ENCODE measurements around the gene TMEM89. TPM values are rescaled to one million over a fixed set of nuclear protein-coding genes. Genes with fewer than 3 reads are reported as not detected.

Gene TMEM89
- total RNA-seq, 2 donors from 2014 or later: not detected

- no peak for DNase-seq (ENCODE audit: low spot score)
- Histone ChIP-seq H3K4me1 (peaks cover 0 to 20% of the 10 kb centered on the region in 2 donors), H3K9me3 (no peaks in the 10 kb centered on the region), H3K27ac (peak overlapping the region; percentile 68 to 70), H3K4me3 (peak overlapping the region; percentile 46 to 69), H3K27me3 (no peaks in the 10 kb centered on the region), H3K36me3 (no peaks in the 10 kb centered on the region)
- TF ChIP-seq CTCF (IDR thresholded peaks at IDR 0.05): no peak
Measured at GRCh38 chr3:48655606-48656005, 34.0 kb upstream of the TMEM89 start.

GRCh38 chr3:48655063-48655462 is 33.5 kb upstream of the TMEM89 start:
- Histone ChIP-seq H3K4me1 (peaks cover 0 to 20% of the 10 kb centered on the region in 2 donors), H3K36me3 (no peaks in the 10 kb centered on the region), H3K4me3 (no peak overlapping the region), H3K9me3 (no peaks in the 10 kb centered on the region), H3K27me3 (no peaks in the 10 kb centered on the region), H3K27ac (no peak overlapping the region)
- DNase-seq (ENCODE audit: low spot score): no peak
- no peak for TF ChIP-seq CTCF (IDR thresholded peaks at IDR 0.05)

GRCh38 chr3:48652923-48653715 is 31.6 kb upstream of the TMEM89 start:
- no peaks in the 10 kb centered on the region for H3K27me3 ChIP-seq
- no peaks in the 10 kb centered on the region for H3K9me3 ChIP-seq
- no peak overlapping the region for H3K27ac ChIP-seq
- H3K36me3 ChIP-seq: no peaks in the 10 kb centered on the region
- no peak for DNase-seq (ENCODE audit: low spot score)
- peaks cover 0 to 20% of the 10 kb centered on the region in 2 donors for H3K4me1 ChIP-seq
- H3K4me3 ChIP-seq: no peak overlapping the region
- no peak for TF ChIP-seq CTCF (IDR thresholded peaks at IDR 0.05)

GRCh38 chr3:48651771-48652170 is 30.2 kb upstream of the TMEM89 start:
- Histone ChIP-seq H3K36me3 (no peaks in the 10 kb centered on the region), H3K4me1 (peaks cover 0 to 15% of the 10 kb centered on the region in 2 donors), H3K27ac (no peak overlapping the region), H3K9me3 (no peaks in the 10 kb centered on the region), H3K4me3 (no peak overlapping the region), H3K27me3 (no peaks in the 10 kb centered on the region)
- TF ChIP-seq CTCF (IDR thresholded peaks at IDR 0.05): no peak
- DNase-seq (ENCODE audit: low spot score): no peak

GRCh38 chr3:48650723-48651122 is 29.2 kb upstream of the TMEM89 start:
- Histone ChIP-seq H3K27me3 (no peaks in the 10 kb centered on the region), H3K4me3 (no peak overlapping the region), H3K27ac (no peak overlapping the region), H3K4me1 (peaks cover 0 to 5% of the 10 kb centered on the region in 2 donors), H3K36me3 (no peaks in the 10 kb centered on the region), H3K9me3 (no peaks in the 10 kb centered on the region)
- no peak for DNase-seq (ENCODE audit: low spot score)
- TF ChIP-seq CTCF (IDR thresholded peaks at IDR 0.05): no peak

All from right atrium auricular region (tissue), 2 donors.